ENCODE data around the gene KRT71. TPM values are rescaled to one million over a fixed set of nuclear protein-coding genes. Genes with fewer than 3 reads are reported as not detected.

KRT71 gene
- not detected in 2 replicates for total RNA-seq

GRCh38 chr12:52552681-52553195 is at the start of gene KRT71:
TSS of gene KRT71 (minus strand) at chr12:52553145. CDS start at chr12:52553077, 68 bp downstream.

GRCh38 chr12:52600941-52601481 is 48.1 kb upstream of the KRT71 start, which contains the start of gene KRT72:
TSS of gene KRT72 (minus strand) at chr12:52601463. CDS start at chr12:52601452, 11 bp downstream.

GRCh38 chr12:52573743-52574142 is 20.8 kb upstream of the KRT71 start, which contains the start of gene KRT74:
TSS of gene KRT74 (minus strand) at chr12:52573843. CDS start at chr12:52573777, 66 bp downstream.

GRCh38 chr12:52519826-52520662 is 32.9 kb downstream of the KRT71 start, which contains the start of gene KRT5:
TSS of gene KRT5 (minus strand) at chr12:52520394. CDS start at chr12:52520296, 98 bp downstream.

Other genes with a start within 250 kb of the KRT71 start
- gene KRT83, start 231.7 kb downstream of the KRT71 start, total RNA-seq = not detected in 2 replicates
- not detected in 2 replicates for gene KRT85, start 185.7 kb downstream of the KRT71 start, total RNA-seq
- gene KRT84, start 167.5 kb downstream of the KRT71 start, total RNA-seq = not detected in 2 replicates
- not detected in 2 replicates for gene KRT82, start 146.8 kb downstream of the KRT71 start, total RNA-seq
- under 0.01 and 2.6 TPM in 2 replicates for gene KRT75, start 118.8 kb downstream of the KRT71 start, total RNA-seq
- not detected in 2 replicates for gene KRT6B, start 101.0 kb downstream of the KRT71 start, total RNA-seq
- not detected in 2 replicates for gene KRT6C, start 79.3 kb downstream of the KRT71 start, total RNA-seq
- 0.30 TPM in 1 of 2 replicates, not detected in the other for gene KRT6A, start 59.9 kb downstream of the KRT71 start, total RNA-seq
- under 0.01 and 0.91 TPM in 2 replicates for gene KRT5, start 32.8 kb downstream of the KRT71 start, total RNA-seq
- gene KRT74, start 20.7 kb upstream of the KRT71 start, total RNA-seq = not detected in 2 replicates
- not detected in 2 replicates for gene KRT72, start 48.3 kb upstream of the KRT71 start, total RNA-seq
- not detected in 2 replicates for gene KRT73, start 65.4 kb upstream of the KRT71 start, total RNA-seq
- gene KRT2, start 99.1 kb upstream of the KRT71 start, total RNA-seq = not detected in 2 replicates
- gene KRT1, start 127.3 kb upstream of the KRT71 start, total RNA-seq = not detected in 2 replicates
- gene KRT77, start 150.4 kb upstream of the KRT71 start, total RNA-seq = not detected in 2 replicates
- gene KRT76, start 224.2 kb upstream of the KRT71 start, total RNA-seq = not detected in 2 replicates
- not detected in 2 replicates for gene KRT3, start 243.0 kb upstream of the KRT71 start, total RNA-seq

Measured in epithelial cell of umbilical artery (primary cell).